GM12892 (cell line): Measurements from ENCODE around the gene ICE2.
"Not testable (repeated sequence)": the region's sequence is repeated elsewhere in the genome, so short reads cannot be mapped to it uniquely, and the experiment has no call there.

Experiments used
- DNase-seq: peaks from one replicate; pipeline ENCODE4 v3.0.0; 2011; ENCODE audit not compliant: insufficient read length
- FAIRE-seq: peaks from 2 replicates; lab custom pipeline; 2011; peaks lifted over from hg19 to GRCh38; lab: Jason Lieb, UNC
- POLR2A ChIP-seq: IDR thresholded peaks from 2 replicates; pipeline ENCODE4 v1.6.1; 2011; ENCODE audit warnings: low read depth, low read length, control low read depth
- POLR2AphosphoS5 ChIP-seq: IDR thresholded peaks from 2 replicates; pipeline ENCODE4 v1.6.1; 2011; ENCODE audit warnings: low read depth, low read length, control low read depth
- TAF1 ChIP-seq: IDR thresholded peaks from 2 replicates; pipeline ENCODE4 v1.6.1; 2011; ENCODE audit warnings: low read depth, mild to moderate bottlenecking, control low read depth, low read length, borderline replicate concordance

Gene ICE2

DNA sequence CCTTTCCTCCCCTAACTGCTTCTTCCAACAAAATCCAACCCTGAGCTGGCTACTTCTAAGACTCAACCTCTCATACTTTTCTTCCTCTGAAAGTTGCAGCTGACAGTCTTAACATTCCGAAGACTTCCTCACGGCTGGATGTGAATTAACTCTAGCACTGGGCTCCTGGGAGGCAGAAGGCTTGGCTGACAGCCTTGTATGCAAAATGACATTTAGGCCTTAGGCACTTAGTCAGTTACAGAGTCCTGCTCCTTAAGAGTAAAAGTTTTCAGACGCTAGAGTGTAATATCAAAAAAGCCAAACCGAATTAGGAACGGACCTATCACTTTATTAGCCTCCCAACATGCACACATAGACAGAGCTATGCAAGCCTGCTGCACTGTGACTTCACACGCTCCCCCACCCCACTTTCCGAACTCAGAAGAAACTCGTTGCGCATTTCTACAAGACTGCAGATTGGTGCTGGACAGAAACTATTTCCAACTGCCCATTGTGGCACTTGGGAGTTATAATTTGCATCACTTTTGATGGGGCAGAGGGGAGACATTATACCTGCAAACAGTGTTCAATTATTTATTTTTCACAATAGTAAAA, 65.6 kb downstream of the ICE2 start:
- no peak for TF ChIP-seq TAF1
- DNase-seq (no peak), FAIRE-seq (no peak)

DNA sequence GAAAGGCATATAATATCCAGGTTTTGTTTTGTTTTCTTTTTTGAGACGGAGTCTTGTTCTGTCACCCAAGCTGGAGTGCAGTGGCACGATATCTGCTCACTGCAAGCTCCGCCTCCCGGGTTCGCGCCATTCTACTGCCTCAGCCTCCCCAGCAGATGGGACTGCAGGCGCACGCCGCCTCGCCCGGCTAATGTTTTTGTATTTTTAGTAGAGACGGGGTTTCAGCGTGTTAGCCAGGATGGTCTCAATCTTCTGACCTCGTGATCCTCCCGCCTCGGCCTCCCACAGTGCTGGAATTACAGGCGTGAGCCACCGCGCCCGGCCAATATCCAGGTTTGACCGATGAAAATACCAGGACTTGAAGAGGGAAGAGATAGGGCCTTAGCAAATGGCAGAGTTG, 66.1 kb downstream of the ICE2 start:
- DNase-seq, FAIRE-seq: not testable (repeated sequence)

DNA sequence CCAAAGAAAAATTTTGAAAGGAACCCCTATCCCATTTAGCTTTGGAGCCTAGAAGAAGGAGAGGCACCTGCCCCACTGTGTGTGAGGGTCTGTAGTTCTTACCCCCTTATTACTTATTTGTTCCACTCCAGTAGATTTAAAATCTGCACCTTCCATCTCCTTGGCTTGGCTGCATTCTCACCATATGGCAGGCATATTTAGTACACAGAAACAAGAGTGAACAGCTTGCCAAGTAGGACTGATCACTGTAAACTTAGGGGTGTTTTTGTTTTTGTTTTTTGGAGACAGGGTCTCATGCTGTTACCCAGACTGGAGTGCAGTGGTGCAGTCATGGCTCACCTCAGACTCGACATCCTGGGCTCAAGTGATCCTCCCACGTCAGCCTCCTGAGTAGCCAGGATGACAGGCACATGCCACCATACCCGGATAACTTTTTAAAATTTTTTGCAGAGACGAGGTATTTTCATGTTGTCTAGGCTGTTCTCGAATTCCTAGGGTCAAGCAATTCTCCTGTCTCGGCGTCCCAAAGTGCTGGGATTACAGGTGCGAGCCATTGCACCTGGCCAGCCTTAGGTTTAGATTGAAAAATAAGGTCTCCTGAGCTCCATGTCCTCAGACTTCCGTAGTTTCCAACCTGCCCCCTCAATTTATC, 67.0 kb downstream of the ICE2 start:
- TF ChIP-seq POLR2AphosphoS5: no peak
- no peak for TF ChIP-seq POLR2A
- no peak for TF ChIP-seq TAF1
- no peak for FAIRE-seq

DNA sequence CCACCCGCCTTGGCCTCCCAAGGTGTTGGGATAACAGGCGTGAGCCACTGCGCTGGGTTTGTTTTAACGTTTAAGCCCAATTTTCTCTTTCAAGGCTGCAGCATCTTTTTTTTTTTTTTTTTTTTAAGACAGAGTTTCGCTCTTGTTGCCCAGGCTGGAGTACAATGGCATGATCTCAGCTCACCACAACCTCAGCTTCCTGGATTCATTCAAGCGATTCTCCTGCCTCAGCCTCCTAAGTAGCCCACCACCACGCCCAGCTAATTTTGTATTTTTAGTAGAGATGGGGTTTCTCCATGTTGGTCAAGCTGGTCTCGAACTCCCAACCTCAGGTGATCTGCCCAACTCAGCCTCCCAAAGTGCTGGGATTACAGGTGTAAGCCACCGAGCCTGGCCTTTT, 68.6 kb downstream of the ICE2 start:
- DNase-seq, FAIRE-seq: not testable (repeated sequence)

More for the DNA sequence above, 67.0 kb downstream of the ICE2 start:
- no peak for DNase-seq

DNA sequence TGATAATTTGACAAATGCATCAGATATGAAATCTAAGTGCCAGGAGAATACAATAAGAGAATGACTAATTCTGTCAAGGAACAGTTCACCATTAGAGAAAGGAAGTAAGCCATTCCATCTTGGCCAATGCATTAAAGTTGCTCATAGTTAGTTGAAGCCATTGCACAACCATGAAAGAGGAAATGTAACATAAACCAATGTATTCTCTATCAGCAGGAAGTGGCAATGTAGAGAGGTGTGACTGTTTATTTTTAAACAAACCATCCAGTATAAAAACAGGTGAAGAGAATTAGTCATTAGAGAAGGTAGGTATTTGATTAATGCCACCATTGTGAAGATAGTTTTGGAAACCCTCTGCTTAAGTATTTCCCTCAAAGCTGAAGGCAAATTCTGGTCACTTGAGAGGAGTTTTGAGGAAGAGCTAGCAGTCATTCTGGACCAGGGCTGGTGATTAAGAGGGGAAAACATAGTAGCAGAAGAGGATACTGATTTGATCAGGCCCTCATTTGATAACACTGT, 70.4 kb downstream of the ICE2 start:
- DNase-seq (no peak), FAIRE-seq (no peak)
- no peak for TF ChIP-seq POLR2AphosphoS5
- TF ChIP-seq TAF1: no peak
- no peak for TF ChIP-seq POLR2A

DNA sequence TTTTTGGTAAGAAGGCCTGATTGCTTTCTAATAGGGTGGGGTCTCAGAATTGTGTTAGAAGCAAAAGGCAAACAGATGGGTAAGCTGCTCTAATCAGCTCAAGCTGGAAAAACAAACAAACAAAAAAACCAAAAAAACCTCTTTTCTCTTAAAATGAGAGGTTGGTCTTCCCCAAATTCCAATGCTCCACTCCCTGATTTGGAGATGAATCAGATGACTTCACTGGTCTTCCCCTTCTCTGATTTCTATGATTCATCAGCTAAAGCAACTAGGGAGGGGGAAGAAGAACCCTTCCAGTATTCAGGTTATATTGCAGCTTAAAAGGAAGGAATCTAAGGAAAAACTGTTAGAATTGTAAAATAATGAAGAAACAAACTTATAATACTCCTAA, 71.5 kb downstream of the ICE2 start:
- no peak for TF ChIP-seq TAF1
- TF ChIP-seq POLR2AphosphoS5: no peak
- TF ChIP-seq POLR2A: no peak
- DNase-seq: no peak
- FAIRE-seq: no peak

DNA sequence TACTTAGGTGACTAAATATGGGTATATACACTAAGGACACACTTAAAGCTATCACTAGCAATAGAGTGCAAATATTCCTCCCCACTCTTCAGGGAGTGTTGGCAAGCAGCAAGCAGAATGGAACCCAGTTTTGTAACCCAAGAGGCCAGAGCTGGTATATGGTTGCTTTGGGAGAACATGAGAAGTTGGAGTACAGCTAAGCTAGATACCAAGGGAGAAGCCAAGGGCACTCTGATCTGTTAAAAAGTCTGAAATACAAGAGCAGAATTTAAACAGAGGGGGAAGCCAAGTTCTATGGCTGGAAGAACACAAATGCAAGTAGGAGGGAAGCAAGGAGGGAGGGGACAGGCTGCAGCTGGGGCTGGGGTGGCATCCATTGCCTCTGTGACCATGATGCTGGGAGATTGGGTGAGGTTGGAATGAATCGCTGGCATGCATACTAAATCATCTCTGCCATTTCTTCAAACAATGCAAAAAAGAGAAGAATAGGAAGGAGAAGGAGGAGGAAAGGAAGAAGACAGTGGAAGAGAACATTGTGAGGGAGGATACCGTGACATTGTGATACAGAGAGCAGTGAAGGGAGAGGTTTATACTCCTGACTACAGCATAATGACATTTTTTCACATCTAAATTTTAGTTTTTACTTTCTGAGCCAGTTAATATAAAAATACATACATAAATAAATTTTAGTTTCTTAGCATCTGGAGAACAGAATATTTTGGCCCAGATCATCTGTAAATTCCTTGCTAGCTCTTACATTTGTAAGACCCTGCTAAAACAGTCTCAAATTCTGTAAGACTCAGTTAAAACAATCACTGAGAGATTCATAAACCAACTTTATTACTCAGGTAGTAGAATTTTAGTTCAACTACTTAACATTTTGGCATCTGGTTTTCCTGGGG, 72.2 kb downstream of the ICE2 start:
- no peak for FAIRE-seq
- DNase-seq: no peak
- TF ChIP-seq TAF1 (no peak), POLR2A (no peak), POLR2AphosphoS5 (no peak)

DNA sequence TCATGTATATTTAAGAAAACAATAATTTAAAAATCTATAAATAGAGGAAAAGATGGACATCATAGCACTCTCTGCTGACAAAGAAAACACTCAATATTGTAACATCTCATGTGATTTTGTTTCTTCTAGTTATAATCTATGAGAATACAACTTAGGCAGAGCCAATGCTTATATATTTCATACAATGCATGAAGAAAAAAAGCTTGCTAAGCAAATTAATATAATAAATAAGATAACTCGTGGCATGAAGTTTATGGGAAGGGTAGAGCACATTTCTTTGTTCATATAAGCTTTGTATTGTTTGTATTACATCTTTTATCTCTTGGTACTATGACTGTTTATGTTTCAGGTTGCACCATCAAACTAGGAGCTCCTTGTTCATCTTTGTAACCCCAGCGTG, 73.5 kb downstream of the ICE2 start:
- TF ChIP-seq TAF1: no peak
- no peak for TF ChIP-seq POLR2AphosphoS5
- no peak for TF ChIP-seq POLR2A
- no peak for FAIRE-seq
- DNase-seq: no peak

DNA sequence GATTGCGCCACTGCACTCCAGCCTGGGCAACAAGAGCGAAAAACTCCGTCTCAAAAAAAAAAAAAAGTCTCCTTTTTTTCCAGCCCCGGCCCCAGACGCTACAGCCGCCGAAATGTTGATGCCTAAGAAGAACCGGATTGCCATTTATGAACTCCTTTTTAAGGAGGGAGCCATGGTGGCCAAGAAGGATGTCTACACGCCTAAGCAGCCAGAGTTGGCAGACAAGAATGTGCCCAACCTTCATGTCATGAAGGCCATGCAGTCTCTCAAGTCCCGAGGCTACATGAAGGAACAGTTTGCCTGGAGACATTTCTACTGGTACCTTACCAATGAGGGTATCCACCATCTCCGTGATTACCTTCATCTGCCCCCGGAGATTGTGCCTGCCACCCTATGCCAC, 74.6 kb downstream of the ICE2 start:
- not testable (repeated sequence) for FAIRE-seq, DNase-seq

DNA sequence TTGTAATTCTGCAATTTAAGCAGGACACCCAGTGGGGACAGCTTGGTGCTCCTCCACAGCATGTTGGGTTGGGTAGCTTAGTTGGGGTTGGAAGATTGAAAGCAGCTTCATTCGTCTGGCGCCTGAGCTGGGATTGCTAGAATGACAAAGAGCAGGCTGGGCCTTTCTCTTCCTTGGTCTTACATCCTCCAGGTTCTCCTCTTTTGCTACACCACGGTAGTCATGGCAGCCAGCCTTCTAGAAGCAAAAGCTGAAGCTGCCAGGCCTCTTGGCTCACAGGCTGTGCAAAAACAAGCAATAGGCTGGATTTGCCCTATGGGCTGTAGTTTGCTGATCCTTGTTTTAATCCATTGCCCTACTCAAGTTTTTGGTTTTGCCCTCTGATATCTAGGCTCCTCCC, 78.0 kb downstream of the ICE2 start:
- FAIRE-seq: no peak
- TF ChIP-seq POLR2AphosphoS5 (no peak), POLR2A (no peak), TAF1 (no peak)

DNA sequence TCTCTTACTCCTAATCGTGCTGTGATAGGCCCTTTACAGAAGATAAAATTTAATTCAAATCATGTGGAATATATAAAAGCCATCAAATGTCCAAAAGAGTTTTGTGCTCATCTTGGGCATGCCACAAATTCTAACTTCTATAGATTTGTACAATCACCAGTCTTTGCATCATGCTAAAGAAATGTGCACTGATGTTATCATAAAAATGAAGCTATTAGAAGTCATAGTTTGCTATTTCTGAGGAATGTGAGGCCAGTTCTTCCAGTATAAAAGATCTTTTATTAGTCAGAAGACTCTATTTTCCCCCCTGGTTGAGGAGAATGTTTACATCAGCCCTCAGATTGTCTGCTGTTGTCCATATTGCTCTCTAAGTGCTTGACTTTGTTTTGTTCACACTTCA, 79.0 kb downstream of the ICE2 start:
- DNase-seq: no peak
- FAIRE-seq: no peak
- TF ChIP-seq POLR2A (no peak), TAF1 (no peak), POLR2AphosphoS5 (no peak)

More for the DNA sequence above, 78.0 kb downstream of the ICE2 start:
- no peak for DNase-seq
